ENCODE data around the gene HSD11B1L. TPM values are rescaled to one million over a fixed set of nuclear protein-coding genes. Genes with fewer than 3 reads are reported as not detected.

Gene HSD11B1L, protein sequence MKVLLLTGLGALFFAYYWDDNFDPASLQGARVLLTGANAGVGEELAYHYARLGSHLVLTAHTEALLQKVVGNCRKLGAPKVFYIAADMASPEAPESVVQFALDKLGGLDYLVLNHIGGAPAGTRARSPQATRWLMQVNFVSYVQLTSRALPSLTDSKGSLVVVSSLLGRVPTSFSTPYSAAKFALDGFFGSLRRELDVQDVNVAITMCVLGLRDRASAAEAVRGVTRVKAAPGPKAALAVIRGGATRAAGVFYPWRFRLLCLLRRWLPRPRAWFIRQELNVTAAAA
- 2.3 and 3.0 TPM in 2 replicates for total RNA-seq (2022)
- Bru-seq, nascent RNA, result percentile 32 among the genes with signal in this experiment
- BruChase-seq, experiment 1, labeled RNA remaining after a 6-hour chase, result percentile 39 among the genes with signal in this experiment
- BruChase-seq, experiment 2, labeled RNA remaining after a 2-hour chase, result percentile 34 among the genes with signal in this experiment
- long read RNA-seq, partial matches to known transcripts, result 5 of 8 reads
- long read RNA-seq, other reads (novel, unspliced or antisense), result 0 of 8 reads

DNA sequence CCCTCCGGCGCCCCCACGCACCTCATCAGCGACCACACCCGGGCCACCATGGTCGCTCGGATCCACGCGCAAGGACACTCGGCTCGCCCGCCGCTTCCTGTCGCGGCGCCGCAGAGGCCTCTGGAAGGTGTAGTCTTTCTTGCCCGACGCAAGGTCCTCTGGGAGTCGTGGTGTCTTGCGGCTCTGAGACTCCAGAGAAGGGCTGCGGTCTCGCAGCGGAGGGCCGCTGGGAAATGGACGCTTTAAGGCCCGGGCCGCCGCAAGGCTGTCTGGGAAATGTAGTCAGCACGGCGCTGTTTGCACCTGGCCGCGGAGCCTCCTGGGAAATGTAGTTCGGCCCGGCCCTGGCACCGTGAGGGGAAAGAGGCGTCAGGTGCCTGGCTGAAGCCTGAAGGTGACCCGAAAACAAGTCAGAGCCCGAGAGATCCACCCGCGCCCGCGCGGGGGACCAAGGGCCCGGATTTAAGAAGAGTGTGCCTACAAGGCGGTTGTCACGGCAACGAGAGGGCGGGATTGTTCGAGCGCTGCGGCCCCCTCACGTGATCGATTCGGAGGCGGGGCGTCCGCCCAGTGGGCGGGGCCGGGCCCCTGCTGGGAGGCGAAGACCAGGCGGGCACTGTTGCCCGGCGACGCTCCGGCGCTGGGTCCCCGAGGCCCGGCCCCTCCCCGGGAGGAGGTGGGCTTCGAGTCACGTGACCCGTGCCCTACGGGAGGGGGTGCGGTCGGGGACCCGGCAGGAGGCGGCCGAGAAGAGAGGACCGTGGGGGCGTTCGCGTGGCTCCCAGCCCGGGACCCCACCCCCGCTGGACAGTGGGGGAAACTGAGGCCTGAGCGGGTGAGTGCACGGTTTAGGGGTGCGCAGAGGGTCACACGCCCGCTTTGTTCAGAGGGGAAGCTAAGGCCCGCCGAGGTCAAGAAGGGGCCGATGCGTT, at the start of gene HSD11B1L, which contains the start of gene MICOS13:
Gene HSD11B1L, plus strand, starts transcription at position 591 of the 932 bp plus-strand sequence. CDS start 3,806 bp downstream, outside the sequence.
Gene MICOS13, minus strand, starts transcription at position 80 of the 932 bp plus-strand sequence. Its CDS starts 30 bp downstream, at position 50.
- peaks cover 9% of the 10 kb centered on the region for H3K27me3 Mint-ChIP-seq (ENCODE audit: unreplicated experiment)
- BruUV-seq (replicated peaks), result no TSS peak
- intact Hi-C loops (cut with micrococcal nuclease; ENCODE audit: unreplicated experiment), result no loop called here
- H3K36me3 Mint-ChIP-seq (ENCODE audit: insufficient read depth, unreplicated experiment), result peaks cover 42% of the 10 kb centered on the region
- peaks cover 18% of the 10 kb centered on the region for H3K4me1 Mint-ChIP-seq (ENCODE audit: low read depth, unreplicated experiment)
- no peaks in the 10 kb centered on the region for H3K9me3 Mint-ChIP-seq (ENCODE audit: low read depth, unreplicated experiment)
- peak; percentile 93 for DNase-seq
- H3K4me3 Mint-ChIP-seq (ENCODE audit: low read depth, unreplicated experiment), result peak within 1 kb of the TSS; percentile 97
- CTCF ChIA-PET, result no interaction called here
- H3K27ac Mint-ChIP-seq (ENCODE audit: unreplicated experiment), result peak within 1 kb of the TSS; percentile 100
- TF ChIP-seq, protein P1, sequence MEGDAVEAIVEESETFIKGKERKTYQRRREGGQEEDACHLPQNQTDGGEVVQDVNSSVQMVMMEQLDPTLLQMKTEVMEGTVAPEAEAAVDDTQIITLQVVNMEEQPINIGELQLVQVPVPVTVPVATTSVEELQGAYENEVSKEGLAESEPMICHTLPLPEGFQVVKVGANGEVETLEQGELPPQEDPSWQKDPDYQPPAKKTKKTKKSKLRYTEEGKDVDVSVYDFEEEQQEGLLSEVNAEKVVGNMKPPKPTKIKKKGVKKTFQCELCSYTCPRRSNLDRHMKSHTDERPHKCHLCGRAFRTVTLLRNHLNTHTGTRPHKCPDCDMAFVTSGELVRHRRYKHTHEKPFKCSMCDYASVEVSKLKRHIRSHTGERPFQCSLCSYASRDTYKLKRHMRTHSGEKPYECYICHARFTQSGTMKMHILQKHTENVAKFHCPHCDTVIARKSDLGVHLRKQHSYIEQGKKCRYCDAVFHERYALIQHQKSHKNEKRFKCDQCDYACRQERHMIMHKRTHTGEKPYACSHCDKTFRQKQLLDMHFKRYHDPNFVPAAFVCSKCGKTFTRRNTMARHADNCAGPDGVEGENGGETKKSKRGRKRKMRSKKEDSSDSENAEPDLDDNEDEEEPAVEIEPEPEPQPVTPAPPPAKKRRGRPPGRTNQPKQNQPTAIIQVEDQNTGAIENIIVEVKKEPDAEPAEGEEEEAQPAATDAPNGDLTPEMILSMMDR (IDR thresholded peaks at IDR 0.05; ENCODE audit: unreplicated experiment), result no peak

DNA sequence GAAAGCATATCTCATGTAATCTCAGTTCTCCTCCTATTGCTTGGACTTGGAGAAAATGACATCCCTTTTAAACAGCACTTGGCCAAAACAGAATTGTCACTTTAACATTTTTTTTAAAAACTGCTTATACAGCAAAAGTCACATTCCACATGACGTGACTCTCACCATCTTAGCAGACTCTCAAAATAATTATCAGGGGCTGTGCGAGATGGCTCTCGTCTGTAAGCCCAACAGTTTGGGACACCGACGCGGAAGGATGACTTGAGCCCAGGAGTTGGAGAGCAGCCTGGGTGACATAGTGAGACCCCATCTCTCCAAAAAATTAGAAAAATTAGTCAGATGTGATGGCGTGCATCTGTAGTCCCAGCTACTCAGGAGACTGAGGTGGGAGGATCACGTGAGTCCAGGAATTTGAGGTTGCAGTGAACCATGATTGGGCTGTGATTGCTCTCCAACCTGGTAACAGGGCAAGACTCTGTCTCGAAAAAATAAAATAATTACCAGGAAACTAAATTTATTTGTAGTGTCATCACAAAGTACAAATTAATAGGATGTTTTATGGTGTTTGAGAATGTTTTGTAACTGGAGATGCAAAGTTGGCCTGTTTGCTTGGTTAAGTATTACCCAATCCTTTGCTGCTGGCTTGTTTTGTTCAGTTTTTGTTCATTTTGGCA, 49.1 kb upstream of the HSD11B1L start:
- H3K27me3 Mint-ChIP-seq (ENCODE audit: unreplicated experiment), result no peaks in the 10 kb centered on the region
- intact Hi-C loops (cut with micrococcal nuclease; ENCODE audit: unreplicated experiment), result no loop called here
- H3K4me1 Mint-ChIP-seq (ENCODE audit: low read depth, unreplicated experiment), result peaks cover 8% of the 10 kb centered on the region
- TF ChIP-seq, protein P1 (IDR thresholded peaks at IDR 0.05; ENCODE audit: unreplicated experiment), result no peak
- DNase-seq, result no peak
- H3K27ac Mint-ChIP-seq (ENCODE audit: unreplicated experiment), result no peak overlapping the region
- H3K9me3 Mint-ChIP-seq (ENCODE audit: low read depth, unreplicated experiment), result no peaks in the 10 kb centered on the region
- no peak overlapping the region for H3K4me3 Mint-ChIP-seq (ENCODE audit: low read depth, unreplicated experiment)
- no TSS peak for BruUV-seq (replicated peaks)
- CTCF ChIA-PET, result no interaction called here
- H3K36me3 Mint-ChIP-seq (ENCODE audit: insufficient read depth, unreplicated experiment), result peaks cover 25% of the 10 kb centered on the region

DNA sequence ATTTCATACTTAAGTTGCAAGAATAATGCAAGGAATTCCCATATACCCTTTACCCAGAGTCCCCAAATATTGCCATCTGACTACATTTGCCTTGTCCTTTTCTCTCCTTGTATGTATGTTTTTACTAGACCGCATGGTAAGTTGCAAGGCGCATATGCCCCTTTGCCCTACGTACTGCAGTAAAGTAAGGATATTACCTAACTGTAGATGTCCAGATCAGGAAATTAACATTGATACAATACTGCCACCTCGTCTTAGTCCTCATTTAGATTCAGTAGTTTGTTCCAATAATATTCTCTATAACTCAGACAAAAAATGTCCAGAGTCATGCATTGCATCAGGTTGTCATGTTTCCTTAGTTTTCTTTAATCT, 48.6 kb upstream of the HSD11B1L start:
- Mint-ChIP-seq H3K36me3 (ENCODE audit: insufficient read depth, unreplicated experiment) (peaks cover 24% of the 10 kb centered on the region), H3K27me3 (ENCODE audit: unreplicated experiment) (no peaks in the 10 kb centered on the region)

More for the DNA sequence above, 48.6 kb upstream of the HSD11B1L start:
- CTCF ChIA-PET, result no interaction called here
- intact Hi-C loops (cut with micrococcal nuclease; ENCODE audit: unreplicated experiment), result no loop called here
- Mint-ChIP-seq H3K27ac (ENCODE audit: unreplicated experiment) (no peak overlapping the region), H3K4me1 (ENCODE audit: low read depth, unreplicated experiment) (peaks cover 8% of the 10 kb centered on the region), H3K4me3 (ENCODE audit: low read depth, unreplicated experiment) (no peak overlapping the region), H3K9me3 (ENCODE audit: low read depth, unreplicated experiment) (no peaks in the 10 kb centered on the region)
- DNase-seq, result no peak
- no TSS peak for BruUV-seq (replicated peaks)
- TF ChIP-seq, protein P1 (IDR thresholded peaks at IDR 0.05; ENCODE audit: unreplicated experiment), result no peak

All from Calu3 (cell line).